B cell (primary cell): Measurements from ENCODE around the gene C1orf52.

Experiments
- EZH2 ChIP-seq: IDR thresholded peaks from 2 replicates; pipeline ENCODE4 v1.6.1; 2012; ENCODE audit warnings: borderline replicate concordance, low read depth, mild to moderate bottlenecking, moderate library complexity, low read length; ENCODE audit not compliant: insufficient read depth, poor library complexity, severe bottlenecking
- TF ChIP-seq, protein P1 (sequence below): fragments of 200-600 bp; IDR thresholded peaks from one replicate; pipeline ENCODE4 v1.8.0; 2022; ENCODE audit warnings: antibody characterized with exemption, mild to moderate bottlenecking

- TF ChIP-seq, protein P1, sequence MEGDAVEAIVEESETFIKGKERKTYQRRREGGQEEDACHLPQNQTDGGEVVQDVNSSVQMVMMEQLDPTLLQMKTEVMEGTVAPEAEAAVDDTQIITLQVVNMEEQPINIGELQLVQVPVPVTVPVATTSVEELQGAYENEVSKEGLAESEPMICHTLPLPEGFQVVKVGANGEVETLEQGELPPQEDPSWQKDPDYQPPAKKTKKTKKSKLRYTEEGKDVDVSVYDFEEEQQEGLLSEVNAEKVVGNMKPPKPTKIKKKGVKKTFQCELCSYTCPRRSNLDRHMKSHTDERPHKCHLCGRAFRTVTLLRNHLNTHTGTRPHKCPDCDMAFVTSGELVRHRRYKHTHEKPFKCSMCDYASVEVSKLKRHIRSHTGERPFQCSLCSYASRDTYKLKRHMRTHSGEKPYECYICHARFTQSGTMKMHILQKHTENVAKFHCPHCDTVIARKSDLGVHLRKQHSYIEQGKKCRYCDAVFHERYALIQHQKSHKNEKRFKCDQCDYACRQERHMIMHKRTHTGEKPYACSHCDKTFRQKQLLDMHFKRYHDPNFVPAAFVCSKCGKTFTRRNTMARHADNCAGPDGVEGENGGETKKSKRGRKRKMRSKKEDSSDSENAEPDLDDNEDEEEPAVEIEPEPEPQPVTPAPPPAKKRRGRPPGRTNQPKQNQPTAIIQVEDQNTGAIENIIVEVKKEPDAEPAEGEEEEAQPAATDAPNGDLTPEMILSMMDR, result no peak
- no peak for TF ChIP-seq EZH2
These were observed 13.9 kb upstream of the C1orf52 start for GRCh38 chr1:85273397-85273796.
